Measurements from ENCODE around the gene SORCS2. TPM values are rescaled to one million over a fixed set of nuclear protein-coding genes. Genes with fewer than 3 reads are reported as not detected.
"Not testable (repeated sequence)": the region's sequence is repeated elsewhere in the genome, so short reads cannot be mapped to it uniquely, and the experiment has no call there.

Gene SORCS2
- polyA plus RNA-seq, 1 of the 3 experiments (the other 2 are of a cell fraction), result 1.6 TPM

DNA sequence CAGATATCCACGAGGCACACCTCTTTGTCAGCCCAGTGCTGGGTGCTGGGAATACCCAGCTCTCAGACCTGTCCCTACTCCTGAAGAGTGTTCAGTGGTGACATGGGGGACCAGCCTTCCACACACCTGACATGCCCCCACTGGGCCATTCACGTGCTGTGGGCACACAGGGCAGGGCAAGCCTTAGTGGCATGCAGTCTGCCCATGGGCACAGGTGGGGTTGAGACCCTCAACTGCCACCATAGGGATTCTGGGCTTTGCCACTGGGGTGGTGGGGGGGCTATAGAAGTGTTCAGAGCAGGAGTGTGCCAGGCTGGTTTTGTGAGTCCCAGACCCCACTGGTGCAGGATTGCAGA, 259.1 kb downstream of the SORCS2 start:
- WGBS (ENCODE audit: low lambda C conversion rate), result 0% methylated on average over 1 of the region's 2 CpGs
- Histone ChIP-seq H3K27me3 (ENCODE audit: insufficient read depth) (peaks cover 8% of the 10 kb centered on the region; the same call in 1 of the 2 replicates), H4K20me1 (ENCODE audit: insufficient read depth) (no peaks in the 10 kb centered on the region), H3K27ac (ENCODE audit: low read depth in 2 of 2, low read length in 1 of 2) (no peak overlapping the region), H3K79me2 (ENCODE audit: insufficient read depth) (no peaks in the 10 kb centered on the region), H3K4me2 (no peak overlapping the region), H3K4me1 (ENCODE audit: control insufficient read depth in 1 of 2, insufficient read depth in 2 of 2, low read depth in 1 of 2, low read length in 1 of 2) (no peaks in the 10 kb centered on the region), H3K36me3 (replicated peaks in 1 of 2; ENCODE audit: control insufficient read depth in 1 of 2, insufficient read depth in 2 of 2, low read length in 1 of 2) (no peaks in the 10 kb centered on the region), H3F3A (replicated peaks; ENCODE audit: insufficient read depth) (no peaks in the 10 kb centered on the region), H3K4me3 (ENCODE audit: low read depth in 2 of 2, low read length in 1 of 2) (no peak overlapping the region), H3K9me3 (no peaks in the 10 kb centered on the region), H3K9ac (no peak overlapping the region), H2AFZ (ENCODE audit: low read depth) (no peak overlapping the region), H3K9me2 (no peaks in the 10 kb centered on the region)
- ChIA-PET POLR2A (no interaction called here), CTCF (interaction anchor here (1.4 kb wide), 1 partner anchor 10 kb away, joined by 3 read pairs; no protein-coding TSS in a partner anchor)
- TF ChIP-seq, protein P1, sequence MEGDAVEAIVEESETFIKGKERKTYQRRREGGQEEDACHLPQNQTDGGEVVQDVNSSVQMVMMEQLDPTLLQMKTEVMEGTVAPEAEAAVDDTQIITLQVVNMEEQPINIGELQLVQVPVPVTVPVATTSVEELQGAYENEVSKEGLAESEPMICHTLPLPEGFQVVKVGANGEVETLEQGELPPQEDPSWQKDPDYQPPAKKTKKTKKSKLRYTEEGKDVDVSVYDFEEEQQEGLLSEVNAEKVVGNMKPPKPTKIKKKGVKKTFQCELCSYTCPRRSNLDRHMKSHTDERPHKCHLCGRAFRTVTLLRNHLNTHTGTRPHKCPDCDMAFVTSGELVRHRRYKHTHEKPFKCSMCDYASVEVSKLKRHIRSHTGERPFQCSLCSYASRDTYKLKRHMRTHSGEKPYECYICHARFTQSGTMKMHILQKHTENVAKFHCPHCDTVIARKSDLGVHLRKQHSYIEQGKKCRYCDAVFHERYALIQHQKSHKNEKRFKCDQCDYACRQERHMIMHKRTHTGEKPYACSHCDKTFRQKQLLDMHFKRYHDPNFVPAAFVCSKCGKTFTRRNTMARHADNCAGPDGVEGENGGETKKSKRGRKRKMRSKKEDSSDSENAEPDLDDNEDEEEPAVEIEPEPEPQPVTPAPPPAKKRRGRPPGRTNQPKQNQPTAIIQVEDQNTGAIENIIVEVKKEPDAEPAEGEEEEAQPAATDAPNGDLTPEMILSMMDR (IDR thresholded peaks at IDR 0.05), result no peak
- TF ChIP-seq MXI1 (IDR thresholded peaks at IDR 0.05; ENCODE audit: low read depth, low read length) (no peak), MEF2A (IDR thresholded peaks at IDR 0.05; ENCODE audit: borderline replicate concordance, low read depth) (no peak)
- DNase-seq, result no peak

DNA sequence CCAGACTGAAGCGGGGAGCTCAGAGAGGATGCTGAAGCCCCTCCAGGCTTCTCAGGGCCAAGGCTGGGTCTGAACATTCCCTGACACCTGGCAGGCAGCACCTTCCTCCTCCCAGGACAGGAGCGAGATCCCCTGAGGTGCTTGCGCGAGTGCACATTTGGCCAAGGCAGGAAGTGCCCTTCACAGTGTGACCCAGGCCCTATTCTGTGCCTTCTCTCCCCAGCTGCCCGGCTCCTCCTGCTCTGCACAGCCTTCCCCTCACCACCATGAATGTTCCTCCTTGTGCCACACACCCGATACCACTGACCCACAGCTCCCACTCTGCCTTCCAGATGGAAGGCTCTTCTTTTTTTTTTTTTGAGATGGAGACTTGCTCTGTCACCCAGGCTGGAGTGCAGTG, 259.5 kb downstream of the SORCS2 start:
- no peak overlapping the region for H3K4me2 ChIP-seq
- H3K9ac ChIP-seq, result no peak overlapping the region
- H3K79me2 ChIP-seq (ENCODE audit: insufficient read depth), result no peaks in the 10 kb centered on the region
- H3K27ac ChIP-seq (ENCODE audit: low read depth in 2 of 2, low read length in 1 of 2), result no peak overlapping the region
- H3K27me3 ChIP-seq (ENCODE audit: insufficient read depth), result peaks cover 4% of the 10 kb centered on the region; the same call in 1 of the 2 replicates
- ChIA-PET CTCF (interaction anchor here (1.4 kb wide), 1 partner anchor 10 kb away, joined by 3 read pairs; no protein-coding TSS in a partner anchor), POLR2A (no interaction called here)
- no peaks in the 10 kb centered on the region for H3K4me1 ChIP-seq (ENCODE audit: control insufficient read depth in 1 of 2, insufficient read depth in 2 of 2, low read depth in 1 of 2, low read length in 1 of 2)
- H2AFZ ChIP-seq (ENCODE audit: low read depth), result no peak overlapping the region
- TF ChIP-seq RFX5 (IDR thresholded peaks at IDR 0.05; ENCODE audit: low read length), result no peak
- TF ChIP-seq, protein P2, sequence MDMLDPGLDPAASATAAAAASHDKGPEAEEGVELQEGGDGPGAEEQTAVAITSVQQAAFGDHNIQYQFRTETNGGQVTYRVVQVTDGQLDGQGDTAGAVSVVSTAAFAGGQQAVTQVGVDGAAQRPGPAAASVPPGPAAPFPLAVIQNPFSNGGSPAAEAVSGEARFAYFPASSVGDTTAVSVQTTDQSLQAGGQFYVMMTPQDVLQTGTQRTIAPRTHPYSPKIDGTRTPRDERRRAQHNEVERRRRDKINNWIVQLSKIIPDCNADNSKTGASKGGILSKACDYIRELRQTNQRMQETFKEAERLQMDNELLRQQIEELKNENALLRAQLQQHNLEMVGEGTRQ (IDR thresholded peaks at IDR 0.05; ENCODE audit: borderline replicate concordance, low read depth, low read length), result no peak
- H3K4me3 ChIP-seq (ENCODE audit: low read depth in 2 of 2, low read length in 1 of 2), result no peak overlapping the region
- no peaks in the 10 kb centered on the region for H3F3A ChIP-seq (replicated peaks; ENCODE audit: insufficient read depth)
- no peak for DNase-seq
- no peaks in the 10 kb centered on the region for H3K36me3 ChIP-seq (replicated peaks in 1 of 2; ENCODE audit: control insufficient read depth in 1 of 2, insufficient read depth in 2 of 2, low read length in 1 of 2)
- H3K9me3 ChIP-seq, result no peaks in the 10 kb centered on the region
- H3K9me2 ChIP-seq, result no peaks in the 10 kb centered on the region
- 70% methylated on average over 2 of the region's 6 CpGs for WGBS (ENCODE audit: low lambda C conversion rate)
- no peaks in the 10 kb centered on the region for H4K20me1 ChIP-seq (ENCODE audit: insufficient read depth)

DNA sequence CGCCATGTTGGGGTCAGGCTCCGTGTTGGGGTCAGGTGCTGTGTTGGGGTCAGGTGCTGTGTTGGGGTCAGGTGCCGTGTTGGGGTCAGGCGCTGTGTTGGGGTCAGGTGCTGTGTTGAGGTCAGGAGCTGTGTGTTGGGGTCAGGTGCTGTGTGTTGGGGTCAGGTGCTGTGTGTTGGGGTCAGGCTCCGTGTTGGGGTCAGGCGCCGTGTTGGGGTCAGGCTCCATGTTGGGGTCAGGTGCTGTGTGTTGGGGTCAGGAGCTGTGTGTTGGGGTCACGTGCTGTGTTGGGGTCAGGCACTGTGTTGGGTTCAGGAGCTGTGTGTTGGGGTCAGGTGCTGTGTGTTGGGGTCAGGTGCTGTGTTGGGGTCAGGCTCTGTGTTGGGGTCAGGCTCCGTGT, 260.5 kb downstream of the SORCS2 start:
- DNase-seq; H3K9me2 ChIP-seq; H3K4me1 ChIP-seq (ENCODE audit: control insufficient read depth in 1 of 2, insufficient read depth in 2 of 2, low read depth in 1 of 2, low read length in 1 of 2); H3K9ac ChIP-seq; H2AFZ ChIP-seq (ENCODE audit: low read depth); H3K79me2 ChIP-seq (ENCODE audit: insufficient read depth); H3F3A ChIP-seq (replicated peaks; ENCODE audit: insufficient read depth); POLR2A ChIA-PET; H4K20me1 ChIP-seq (ENCODE audit: insufficient read depth); H3K4me2 ChIP-seq; H3K27ac ChIP-seq (ENCODE audit: low read depth in 2 of 2, low read length in 1 of 2); H3K27me3 ChIP-seq (ENCODE audit: insufficient read depth); H3K9me3 ChIP-seq; H3K36me3 ChIP-seq (replicated peaks in 1 of 2; ENCODE audit: control insufficient read depth in 1 of 2, insufficient read depth in 2 of 2, low read length in 1 of 2); H3K4me3 ChIP-seq (ENCODE audit: low read depth in 2 of 2, low read length in 1 of 2): not testable (repeated sequence)
- WGBS (ENCODE audit: low lambda C conversion rate), result 60% methylated on average over 8 of the region's 9 CpGs
- CTCF ChIA-PET, result interaction anchor here (0.6 kb wide), 1 partner anchor 279 kb away, joined by 4 read pairs; no protein-coding TSS in a partner anchor

Measured in SK-N-SH (cell line).